GM18951 (cell line): ENCODE data around the gene CEP78.
"Not testable (repeated sequence)": the region's sequence is repeated elsewhere in the genome, so short reads cannot be mapped to it uniquely, and the experiment has no call there.

Experiments
- POLR2A ChIP-seq: IDR thresholded peaks from 4 replicates; pipeline ENCODE4 v1.6.1; 2011; ENCODE audit warnings: mild to moderate bottlenecking; ENCODE audit not compliant: insufficient read length, insufficient read depth; ENCODE audit errors: extremely low read depth
- in situ Hi-C: fragments of 300-500 bp; cut with MboI; formaldehyde crosslinking; loops from one replicate; pipeline ENCODE4 v1.12.0; 2022; ENCODE audit warnings: low sequenced_read_pairs, mixed read lengths, inconsistent platforms; ENCODE audit not compliant: unreplicated experiment

Gene CEP78

DNA sequence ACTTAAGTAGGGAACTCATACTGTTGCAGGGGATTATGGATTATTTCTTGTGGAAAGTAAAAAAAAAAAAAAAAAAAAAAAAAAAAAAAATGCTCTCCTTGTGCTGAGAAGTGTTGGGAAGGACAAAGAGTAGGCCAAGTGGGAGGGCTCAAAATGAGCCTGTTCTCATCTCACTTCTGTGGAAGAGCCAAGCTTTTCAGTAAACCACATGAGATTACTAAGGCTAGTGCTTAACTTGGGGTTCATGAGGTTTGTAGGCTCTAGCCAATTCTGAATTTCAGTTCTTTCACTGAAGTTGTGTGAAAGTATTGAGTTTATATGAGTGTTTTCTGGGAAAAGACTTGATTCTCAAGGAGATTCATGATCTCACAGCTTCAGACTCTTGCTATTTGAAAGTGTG is 23.0 kb upstream of the CEP78 start:
- in situ Hi-C loops: no loop called here
- no peak for TF ChIP-seq POLR2A

- in situ Hi-C loops: no loop called here
- no peak for TF ChIP-seq POLR2A
These were observed 22.2 kb upstream of the CEP78 start for GRCh38 chr9:78213712-78214111.

GRCh38 chr9:78214492-78214891 is 21.4 kb upstream of the CEP78 start:
- no peak for TF ChIP-seq POLR2A
- in situ Hi-C loops: no loop called here

DNA sequence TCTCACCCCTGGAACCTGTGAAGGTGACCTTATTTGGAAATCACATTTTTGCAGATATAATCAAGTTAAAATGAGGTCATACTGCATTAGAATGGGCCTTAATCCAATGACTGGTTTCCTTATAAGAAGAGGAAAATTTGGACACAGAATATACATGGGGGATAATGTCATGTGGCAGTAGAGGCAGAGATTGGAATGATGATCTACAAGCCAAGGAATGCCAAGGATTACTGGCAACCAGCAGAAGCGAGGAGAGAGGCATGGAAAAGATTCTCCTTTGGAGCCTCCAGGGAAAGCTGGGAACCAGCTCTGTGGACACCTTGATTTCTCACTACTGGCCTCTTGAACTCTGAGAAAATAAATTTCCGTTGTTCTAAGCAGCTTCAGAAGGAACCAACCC is 20.2 kb upstream of the CEP78 start:
- TF ChIP-seq POLR2A: no peak
- in situ Hi-C loops: no loop called here

DNA sequence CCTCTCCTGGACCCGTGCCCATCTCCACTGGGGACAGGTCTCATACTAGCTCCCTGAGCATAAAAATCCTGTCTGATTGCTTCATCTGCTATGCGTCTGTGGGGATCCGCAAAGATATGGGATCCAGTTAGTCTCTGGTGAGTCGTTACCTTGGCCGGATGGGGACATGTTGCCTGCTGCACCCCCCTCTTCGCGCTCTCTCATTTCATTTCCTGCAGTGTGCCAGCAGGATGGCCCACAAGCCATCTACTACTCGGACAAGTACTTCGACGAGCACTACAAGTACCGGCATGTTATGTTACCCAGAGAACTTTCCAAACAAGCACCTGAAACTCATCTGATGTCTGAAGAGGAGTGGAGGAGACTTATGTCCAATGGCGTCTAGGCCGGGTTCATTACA is 17.0 kb upstream of the CEP78 start:
- no peak for TF ChIP-seq POLR2A
- in situ Hi-C loops: no loop called here

GRCh38 chr9:78221425-78221824 is 14.4 kb upstream of the CEP78 start:
- no peak for TF ChIP-seq POLR2A
- in situ Hi-C loops: no loop called here

DNA sequence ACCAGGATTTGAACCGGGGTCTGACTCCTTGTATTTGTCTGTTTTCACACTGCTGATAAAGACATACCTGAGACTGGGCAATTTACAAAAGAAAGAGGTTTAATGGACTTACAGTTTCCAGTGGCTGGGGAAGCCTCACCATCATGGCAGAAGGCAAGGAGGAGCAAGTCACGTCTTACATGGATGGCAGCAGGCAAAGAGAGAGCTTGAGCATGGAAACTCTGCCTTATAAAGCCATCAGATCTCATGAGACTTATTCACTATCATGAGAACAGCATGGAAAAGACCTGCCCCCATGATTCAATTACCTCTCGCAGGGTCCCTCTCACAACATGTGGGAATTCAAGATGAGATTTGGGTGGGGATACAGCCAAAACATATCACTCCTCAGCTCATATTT is 14.0 kb upstream of the CEP78 start:
- in situ Hi-C loops: not testable (repeated sequence)

GRCh38 chr9:78230761-78231160 is 5.1 kb upstream of the CEP78 start:
- no peak for TF ChIP-seq POLR2A
- in situ Hi-C loops: no loop called here

- in situ Hi-C loops: not testable (repeated sequence)
These were observed 3.4 kb upstream of the CEP78 start for GRCh38 chr9:78232471-78232870.

- in situ Hi-C loops: no loop called here
- TF ChIP-seq POLR2A: no peak
These were observed 1.1 kb upstream of the CEP78 start for GRCh38 chr9:78234810-78235209.

DNA sequence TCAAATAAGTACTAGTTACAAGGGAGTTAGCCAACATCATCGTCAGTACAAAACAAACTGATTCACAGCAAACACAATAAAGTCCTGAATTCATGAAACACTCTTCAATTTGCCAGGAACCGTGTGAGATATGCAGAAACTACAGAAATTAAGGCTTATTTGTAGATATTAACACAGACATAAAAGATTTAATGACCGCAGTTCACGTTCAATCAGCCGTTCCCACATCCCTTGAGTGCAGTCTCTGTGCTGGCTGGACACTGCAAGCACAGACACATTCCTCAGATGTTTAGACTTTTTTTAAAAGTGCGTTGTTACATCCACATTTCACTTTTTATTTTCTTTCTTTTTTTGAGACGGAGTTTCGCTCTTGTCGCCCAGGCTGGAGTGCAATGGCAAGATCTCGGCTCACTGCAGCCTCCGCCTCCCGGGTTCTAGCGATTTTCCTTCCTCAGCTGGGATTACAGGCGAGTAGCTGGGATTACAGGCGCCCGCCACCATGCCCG is 566 bp upstream of the CEP78 start:
- in situ Hi-C loops: no loop called here

GRCh38 chr9:78236551-78236910 is 656 bp downstream of the CEP78 start:
- in situ Hi-C loops: no loop called here
- TF ChIP-seq POLR2A: no peak

More for the DNA sequence above, 566 bp upstream of the CEP78 start:
- no peak for TF ChIP-seq POLR2A

- no peak for TF ChIP-seq POLR2A
- in situ Hi-C loops: no loop called here
These were observed 2.5 kb downstream of the CEP78 start for GRCh38 chr9:78238046-78239038.

GRCh38 chr9:78239506-78239905 is 3.6 kb downstream of the CEP78 start:
- no peak for TF ChIP-seq POLR2A
- in situ Hi-C loops: no loop called here

DNA sequence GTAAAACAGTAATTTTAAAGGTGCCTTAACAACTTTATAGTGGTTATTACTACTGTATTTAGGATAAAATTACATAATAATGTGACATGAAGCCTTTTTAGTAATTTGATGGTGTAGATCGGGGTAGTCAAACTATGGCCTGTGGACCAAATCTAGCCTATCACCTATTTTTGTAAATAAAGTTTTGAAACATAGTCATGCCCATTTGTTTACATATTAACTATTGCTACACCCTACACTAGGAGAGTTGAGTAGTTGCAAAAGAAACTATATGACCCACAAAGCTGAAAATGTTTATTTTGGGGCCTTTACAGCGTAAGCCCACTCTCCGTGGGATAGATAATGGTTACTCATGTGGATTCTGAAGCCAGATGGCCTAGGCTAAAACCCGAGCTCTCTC is 6.2 kb downstream of the CEP78 start:
- no peak for TF ChIP-seq POLR2A
- in situ Hi-C loops: no loop called here

DNA sequence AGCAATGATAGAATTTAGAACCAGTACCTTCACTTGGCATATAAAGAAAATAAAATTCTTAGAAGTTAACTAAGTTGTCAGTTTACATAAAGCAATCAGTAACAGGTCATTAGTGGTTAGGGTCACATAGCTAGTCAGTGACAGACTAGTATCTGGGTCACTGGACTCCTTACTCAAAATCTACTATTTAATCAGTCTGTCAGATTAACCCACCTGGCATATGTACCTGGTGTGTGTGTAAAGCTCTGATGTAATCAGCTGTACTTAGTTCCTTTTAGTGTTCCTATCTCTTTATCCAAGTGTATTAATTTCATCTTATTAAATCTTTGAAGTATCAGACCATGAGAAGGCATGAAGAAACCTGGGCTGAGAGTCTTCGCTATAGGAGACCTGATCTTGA is 7.3 kb downstream of the CEP78 start:
- in situ Hi-C loops: no loop called here
- TF ChIP-seq POLR2A: no peak
